G401.6 (cell line): ENCODE data around the gene TNFRSF18.

Experiments used
- FAIRE-seq: peaks from 2 replicates; lab custom pipeline; 2012; peaks lifted over from hg19 to GRCh38; lab: Jason Lieb, UNC

TNFRSF18 gene

GRCh38 chr1:1240348-1240732 lies 33.9 kb upstream of the TNFRSF18 start:
- no peak for FAIRE-seq

GRCh38 chr1:1239614-1240347 lies 33.4 kb upstream of the TNFRSF18 start:
- no peak for FAIRE-seq

GRCh38 chr1:1239227-1239613 lies 32.8 kb upstream of the TNFRSF18 start:
- FAIRE-seq: no peak

- no peak for FAIRE-seq
These were observed 32.3 kb upstream of the TNFRSF18 start for GRCh38 chr1:1238702-1239178.

- FAIRE-seq: no peak
These were observed 31.7 kb upstream of the TNFRSF18 start for GRCh38 chr1:1237874-1238701.

GRCh38 chr1:1236945-1237873 lies 30.8 kb upstream of the TNFRSF18 start:
- no peak for FAIRE-seq

- FAIRE-seq: no peak
These were observed 29.9 kb upstream of the TNFRSF18 start for GRCh38 chr1:1236176-1236763.

- no peak for FAIRE-seq
These were observed 28.8 kb upstream of the TNFRSF18 start for GRCh38 chr1:1235016-1235744.

- no peak for FAIRE-seq
These were observed 27.9 kb upstream of the TNFRSF18 start for GRCh38 chr1:1234180-1234808.

GRCh38 chr1:1233567-1233892 lies 27.1 kb upstream of the TNFRSF18 start:
- no peak for FAIRE-seq

GRCh38 chr1:1232796-1233566 lies 26.6 kb upstream of the TNFRSF18 start:
- no peak for FAIRE-seq

- no peak for FAIRE-seq
These were observed 25.9 kb upstream of the TNFRSF18 start, which contains the start of gene B3GALT6 for GRCh38 chr1:1232208-1232795. TSS of gene B3GALT6 (plus strand) at chr1:1232237. CDS start at chr1:1232279, 42 bp downstream.

- FAIRE-seq: no peak
These were observed 25.2 kb upstream of the TNFRSF18 start, which contains the start of gene SDF4 for GRCh38 chr1:1231400-1232207. TSS of gene SDF4 (minus strand) at chr1:1232001. CDS start at chr1:1228772, 3,229 bp downstream.

- no peak for FAIRE-seq
These were observed 24.4 kb upstream of the TNFRSF18 start for GRCh38 chr1:1230656-1231399.

- no peak for FAIRE-seq
These were observed 23.4 kb upstream of the TNFRSF18 start for GRCh38 chr1:1229770-1230169.

GRCh38 chr1:1228596-1229321 lies 22.4 kb upstream of the TNFRSF18 start:
- no peak for FAIRE-seq

- FAIRE-seq: no peak
These were observed 21.8 kb upstream of the TNFRSF18 start for GRCh38 chr1:1228187-1228586.
